Measurements from ENCODE around the gene RTL1. TPM values are rescaled to one million over a fixed set of nuclear protein-coding genes. Genes with fewer than 3 reads are reported as not detected.

RTL1 gene
- total RNA-seq, 1 donor from 2014 or later = not detected

- ATAC-seq = no peak
Measured at GRCh38 chr14:100898465-100898864, 5.1 kb downstream of the RTL1 start.

DNA sequence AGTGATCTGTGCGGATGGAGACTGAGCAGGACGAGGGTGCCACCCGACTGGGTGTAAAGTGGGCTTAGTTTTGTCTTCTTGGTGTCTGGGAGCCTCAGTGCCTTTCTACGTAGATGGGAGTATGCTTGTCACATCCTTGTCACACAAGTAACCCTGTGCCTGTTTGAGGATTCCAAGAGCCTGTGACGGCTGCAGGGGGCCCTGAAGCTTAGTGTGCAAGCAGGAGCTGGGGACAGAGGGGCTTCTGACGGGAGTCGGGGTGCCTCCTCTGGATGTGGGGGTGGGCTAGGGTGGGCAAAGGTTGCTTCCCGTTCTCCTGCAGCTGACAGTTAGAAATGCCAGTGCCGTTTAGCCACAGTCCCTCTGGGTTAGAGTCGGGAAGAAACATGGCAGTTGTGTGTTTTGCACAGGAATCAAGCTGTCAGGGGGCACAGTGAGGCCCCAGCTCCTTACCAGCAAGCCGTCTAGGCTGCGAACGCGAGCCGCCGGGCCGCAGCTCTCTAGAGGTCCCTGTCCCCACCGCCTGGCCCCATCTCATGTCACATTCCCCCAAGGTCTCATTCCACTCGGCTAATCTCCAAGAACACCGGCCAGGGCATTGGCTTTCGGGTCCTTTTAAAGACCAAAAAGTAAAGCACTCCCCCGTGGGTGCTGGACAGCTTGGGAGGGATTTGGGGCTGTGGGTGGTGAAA, 7.0 kb downstream of the RTL1 start:
- no peak for ATAC-seq

DNA sequence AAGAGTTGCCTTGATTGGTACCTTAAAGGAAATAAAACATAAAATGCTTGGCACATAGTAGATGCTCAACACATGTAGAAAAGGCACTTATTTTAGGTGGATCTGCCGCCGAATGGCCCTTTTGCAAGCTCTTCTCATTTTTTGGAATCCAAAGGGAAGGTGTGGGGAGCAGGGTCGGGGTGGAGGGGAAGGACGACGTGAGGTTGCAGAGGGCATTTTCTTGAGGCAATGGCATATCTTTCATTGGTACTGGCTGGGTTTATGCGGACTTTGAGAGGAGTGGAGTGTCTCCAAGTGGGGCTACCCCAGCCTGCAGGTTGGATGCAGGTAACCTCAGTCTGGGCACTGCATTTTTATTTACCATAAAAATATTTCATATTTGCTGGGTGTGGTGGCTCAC, 8.1 kb downstream of the RTL1 start:
- no peak for ATAC-seq

GRCh38 chr14:100894416-100894815, 9.1 kb downstream of the RTL1 start:
- no peak for ATAC-seq

DNA sequence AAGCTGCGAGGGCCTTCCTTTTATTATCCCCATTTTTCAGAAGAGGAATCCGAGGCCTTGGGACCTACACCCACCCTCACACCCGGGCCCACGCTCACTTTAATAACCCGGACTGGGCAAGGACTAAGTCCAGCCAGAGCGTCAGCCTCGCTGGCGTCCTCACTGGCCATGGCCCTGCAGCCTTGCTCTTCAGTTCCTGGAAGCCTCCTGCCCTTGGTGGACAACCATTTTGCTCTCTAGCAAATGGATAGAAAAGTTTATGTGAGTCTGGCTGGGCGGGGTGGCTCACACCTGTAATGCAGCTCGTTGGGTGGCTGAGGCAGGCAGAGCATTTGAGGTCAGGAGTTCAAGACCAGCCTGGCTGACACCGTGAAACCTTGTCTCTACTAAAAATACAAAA, 9.8 kb downstream of the RTL1 start:
- ATAC-seq = no peak

DNA sequence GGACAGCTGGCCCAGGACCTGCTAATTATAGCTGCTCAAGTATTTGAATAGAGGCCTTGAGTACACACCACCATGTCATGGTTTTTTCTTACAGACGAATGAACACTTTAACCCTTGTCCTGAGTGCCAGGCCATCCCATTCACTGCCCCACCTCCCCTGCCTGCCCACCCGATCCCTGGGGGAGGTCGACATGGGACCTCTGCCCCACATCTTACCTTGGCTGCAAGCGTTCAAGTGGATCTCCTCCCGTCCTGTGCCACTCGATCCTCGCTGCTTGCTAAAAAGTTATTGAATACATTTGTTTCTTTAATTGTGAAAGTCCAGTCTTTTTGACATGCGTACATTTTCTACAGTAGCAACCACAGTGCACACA, 10.3 kb downstream of the RTL1 start:
- no peak for ATAC-seq

GRCh38 chr14:100892496-100893227, 10.9 kb downstream of the RTL1 start:
- ATAC-seq = no peak

GRCh38 chr14:100891501-100892445, 11.7 kb downstream of the RTL1 start:
- ATAC-seq = no peak

DNA sequence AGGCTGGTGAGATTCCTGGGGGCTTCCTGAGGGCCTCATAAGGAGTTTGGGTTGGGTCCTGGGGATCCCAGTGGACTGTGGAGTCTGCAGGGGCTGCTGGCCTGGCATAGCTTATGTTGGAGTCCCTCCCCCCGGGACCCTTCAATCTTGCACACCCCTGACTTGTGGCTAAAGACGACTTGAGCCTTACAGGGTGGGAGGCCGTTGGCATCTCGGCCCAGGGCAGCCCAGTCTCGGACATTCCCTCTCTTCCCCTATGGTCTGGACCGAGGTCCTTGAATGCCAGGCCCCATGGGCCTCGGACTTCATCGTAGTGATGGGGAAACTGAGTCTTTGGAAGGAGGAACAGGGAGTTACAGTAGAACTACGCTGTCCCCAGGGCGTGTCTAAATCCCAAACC, 12.5 kb downstream of the RTL1 start:
- no peak for ATAC-seq

DNA sequence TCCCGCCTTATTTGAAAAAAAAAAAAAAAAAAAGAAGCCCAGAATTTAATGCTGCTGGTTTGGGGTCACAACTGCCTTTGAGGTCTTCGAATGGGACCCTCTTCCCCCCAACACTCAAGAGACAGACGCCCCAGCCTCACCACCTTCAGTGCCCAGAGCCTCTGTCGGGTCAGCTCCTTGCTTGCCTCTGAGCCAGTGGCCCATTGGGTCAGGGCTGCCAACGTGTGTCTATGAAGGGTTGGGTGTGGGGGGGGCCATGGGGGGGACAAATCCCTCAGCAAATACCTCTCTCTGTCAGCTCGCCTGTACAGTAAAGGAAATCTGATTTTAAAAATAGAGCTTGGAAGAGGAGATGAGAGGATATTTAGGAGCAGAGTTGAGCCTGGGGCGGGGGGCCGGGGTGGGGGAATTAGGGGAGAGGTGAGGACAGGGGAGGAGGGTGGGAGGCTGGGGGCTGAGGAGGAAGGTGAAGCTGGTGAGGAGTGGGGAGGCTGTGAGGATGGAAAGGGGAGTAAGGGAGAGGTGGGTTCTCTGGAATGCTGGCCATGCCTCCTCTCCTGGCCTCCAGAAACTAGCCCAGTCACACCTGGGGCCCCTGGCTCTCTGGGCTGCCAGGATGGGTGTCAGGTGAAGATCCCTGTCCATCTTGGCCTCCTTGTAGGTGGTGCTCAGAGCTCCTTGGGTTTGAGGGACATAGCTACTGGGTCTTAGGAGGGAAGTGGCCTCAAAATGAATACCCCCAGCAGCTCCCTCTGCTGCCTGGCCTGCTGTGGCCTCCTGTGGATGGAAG, 13.3 kb downstream of the RTL1 start:
- no peak for ATAC-seq

DNA sequence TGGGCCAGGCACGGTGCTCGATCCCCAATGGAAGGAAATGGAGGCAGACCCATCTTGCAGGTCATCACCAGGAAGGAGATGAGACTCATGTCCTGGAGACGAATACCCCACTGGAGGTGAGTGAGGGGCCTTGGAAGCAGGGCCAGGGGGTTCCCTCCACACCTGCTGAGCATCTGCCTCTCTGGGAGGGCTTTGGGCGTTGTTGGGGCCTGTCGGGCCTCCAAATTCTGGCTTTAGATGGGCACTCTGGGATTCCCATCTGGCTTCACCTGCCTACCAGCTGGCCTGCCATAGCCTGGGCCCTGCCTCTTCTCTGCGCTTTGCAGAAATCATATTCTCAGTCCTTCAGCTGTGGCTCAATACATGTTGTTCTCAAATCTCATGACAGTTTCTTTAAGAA, 13.9 kb downstream of the RTL1 start:
- no peak for ATAC-seq

- ATAC-seq = no peak
Measured at GRCh38 chr14:100888789-100889315, 14.7 kb downstream of the RTL1 start.

GRCh38 chr14:100887728-100888335, 15.7 kb downstream of the RTL1 start:
- no peak for ATAC-seq

- ATAC-seq = no peak
Measured at GRCh38 chr14:100885617-100886016, 17.9 kb downstream of the RTL1 start.

GRCh38 chr14:100885196-100885595, 18.3 kb downstream of the RTL1 start:
- ATAC-seq = no peak

- no peak for ATAC-seq
Measured at GRCh38 chr14:100884456-100884855, 19.1 kb downstream of the RTL1 start.

DNA sequence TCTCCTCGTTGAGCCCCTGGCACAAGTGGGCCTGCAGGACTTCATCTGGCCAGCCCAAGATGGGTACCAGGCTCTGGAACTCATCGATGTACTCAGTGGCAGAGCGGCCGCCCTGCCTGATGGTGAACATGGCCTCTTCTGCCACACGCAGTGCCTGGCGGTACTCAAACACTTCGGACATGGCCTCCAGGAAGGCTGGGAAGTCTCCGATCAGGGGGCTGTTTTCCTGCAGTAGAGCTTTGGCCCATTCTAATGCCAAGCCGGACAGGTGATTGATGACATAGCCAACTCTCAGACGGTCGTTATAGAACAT, 19.8 kb downstream of the RTL1 start:
- no peak for ATAC-seq

DNA sequence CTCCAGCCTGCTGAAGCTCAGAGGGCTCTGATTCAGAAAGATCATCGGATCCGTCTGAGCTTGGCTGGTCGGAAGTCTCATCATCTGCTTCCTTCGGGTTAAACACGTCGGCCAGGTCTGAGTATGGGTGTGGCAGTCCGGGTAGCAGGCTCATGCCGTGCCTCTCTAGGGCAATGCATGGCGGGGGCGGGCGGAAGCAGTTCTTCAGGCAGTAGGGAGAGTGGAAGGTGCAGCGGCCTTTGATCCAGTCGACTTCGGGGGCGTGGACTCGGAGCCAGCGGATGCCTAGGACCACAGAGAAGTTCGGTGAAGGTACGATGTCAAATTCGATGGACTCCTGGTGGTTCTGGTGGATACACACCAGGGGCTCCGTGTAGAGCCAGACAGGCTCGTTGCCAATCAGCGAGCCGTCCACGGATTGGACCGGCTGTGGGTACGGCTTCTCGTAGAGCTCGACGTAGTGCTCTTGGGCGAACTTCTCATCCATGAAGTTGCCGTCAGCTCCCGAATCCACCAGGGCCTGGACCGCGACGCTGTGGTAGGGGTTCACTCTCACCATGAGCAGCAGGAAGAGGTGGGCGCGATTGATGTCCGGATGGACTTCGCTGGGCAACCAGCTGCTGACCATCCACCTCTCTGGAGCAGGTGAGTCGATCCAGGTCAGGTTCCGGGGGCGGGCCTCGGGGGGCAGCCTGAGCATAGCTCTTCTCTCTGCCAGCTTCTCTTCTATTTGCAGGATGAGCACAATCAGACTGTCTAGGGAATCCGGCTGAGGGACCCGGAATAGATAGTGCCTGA, 20.3 kb downstream of the RTL1 start:
- no peak for ATAC-seq

DNA sequence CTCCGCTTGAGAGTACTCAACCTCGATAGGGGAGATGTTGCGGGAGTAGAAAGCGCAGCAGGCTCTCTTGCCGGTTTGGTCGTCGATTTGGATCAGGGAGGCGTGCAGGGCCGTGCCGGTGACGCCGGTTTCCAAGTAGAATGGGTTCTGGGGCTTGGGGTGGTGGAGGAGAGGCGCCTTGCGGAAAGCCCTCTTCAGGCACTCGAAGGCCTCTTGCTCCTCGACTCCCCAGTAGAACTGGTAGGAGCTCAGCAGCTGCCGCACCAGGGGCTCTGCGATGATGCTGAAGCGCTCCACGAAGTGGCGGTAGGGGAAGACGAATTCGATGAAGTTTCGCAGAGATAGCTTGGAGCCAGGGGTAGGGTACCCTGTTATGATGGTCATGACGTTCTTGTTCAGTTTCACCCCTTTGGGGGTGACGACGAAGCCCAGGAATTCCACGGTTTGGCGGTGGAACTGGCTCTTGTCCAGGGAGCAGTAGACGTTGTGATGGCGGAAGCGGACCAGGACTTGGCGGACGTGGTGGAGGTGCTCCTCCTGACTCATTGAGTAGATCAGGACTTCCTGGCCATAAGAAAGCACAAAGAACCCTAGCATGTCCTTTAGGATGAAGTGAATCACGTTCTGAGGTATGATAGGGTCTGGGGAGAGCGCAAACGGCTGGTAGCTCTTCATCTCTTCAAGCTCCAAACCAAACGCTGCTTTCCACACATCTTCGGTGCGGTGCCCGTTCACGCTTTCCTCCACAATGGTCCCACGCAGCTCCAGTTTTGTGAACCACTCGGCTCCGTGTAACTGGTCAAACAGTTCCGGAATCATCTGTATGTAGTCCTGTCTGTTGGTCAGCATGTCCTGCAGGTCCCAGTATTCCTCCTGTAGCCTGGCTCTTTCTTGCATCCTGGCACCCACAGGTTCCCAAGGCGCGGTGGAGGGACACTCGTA, 21.2 kb downstream of the RTL1 start:
- no peak for ATAC-seq
